SH-SY5Y (cell line): Measurements from ENCODE around the gene STPG4.

Source experiments
- GATA2 ChIP-seq: IDR thresholded peaks from 2 replicates; pipeline ENCODE4 v1.6.1; 2011; ENCODE audit warnings: mild to moderate bottlenecking, low read depth, low read length
- GATA3 ChIP-seq: IDR thresholded peaks from 2 replicates; pipeline ENCODE4 v1.6.1; 2011; ENCODE audit warnings: low read depth, mild to moderate bottlenecking, low read length, moderate library complexity

Gene STPG4

GRCh38 chr2:47181176-47181575 lies 26.1 kb upstream of the STPG4 start:
- TF ChIP-seq GATA2 (no peak), GATA3 (no peak)

GRCh38 chr2:47180531-47180930 lies 25.4 kb upstream of the STPG4 start:
- TF ChIP-seq GATA2 (no peak), GATA3 (no peak)

DNA sequence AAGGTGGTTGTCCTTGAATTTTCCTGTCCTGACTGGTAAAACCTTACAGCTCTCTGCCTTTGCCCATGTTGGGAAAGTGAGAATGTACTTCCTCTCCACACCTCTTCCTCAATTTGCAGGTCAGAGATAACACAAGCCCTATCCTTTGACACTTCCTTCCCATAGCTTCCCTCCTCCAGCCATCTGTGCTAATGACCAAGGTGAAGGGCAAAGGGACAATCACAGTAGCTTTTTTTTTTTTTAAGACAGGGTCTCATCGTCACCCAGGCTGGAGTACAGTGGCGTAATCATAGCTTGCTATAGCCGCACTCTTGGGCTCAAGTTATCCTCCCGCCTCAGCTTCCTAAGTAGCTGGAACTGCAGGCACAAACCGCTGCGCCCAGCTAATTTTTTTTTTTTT lies 24.3 kb upstream of the STPG4 start:
- no peak for TF ChIP-seq GATA3
- TF ChIP-seq GATA2 = no peak

DNA sequence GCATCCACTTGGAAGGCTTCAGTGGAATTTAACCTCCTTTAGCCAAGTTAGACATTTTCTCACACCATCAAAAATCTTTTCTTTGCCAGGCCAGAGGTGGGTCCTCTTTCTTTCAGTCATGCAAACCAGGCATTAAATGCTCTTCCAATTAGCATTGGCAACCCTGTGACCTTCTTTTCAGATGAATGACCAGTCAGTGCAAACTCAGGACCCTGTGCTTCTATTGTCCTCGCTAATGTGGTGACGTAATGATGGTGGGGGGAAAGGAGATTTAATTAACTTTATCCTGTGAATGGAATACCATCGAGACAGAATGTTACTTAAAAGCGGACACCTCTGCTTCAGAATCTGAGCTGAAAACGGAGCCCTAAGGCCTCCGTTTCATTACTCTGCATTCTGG lies 23.2 kb upstream of the STPG4 start:
- no peak for TF ChIP-seq GATA2
- no peak for TF ChIP-seq GATA3

- TF ChIP-seq GATA3 = no peak
- TF ChIP-seq GATA2 = no peak
Observed at GRCh38 chr2:47177043-47177565, 22.0 kb upstream of the STPG4 start.

DNA sequence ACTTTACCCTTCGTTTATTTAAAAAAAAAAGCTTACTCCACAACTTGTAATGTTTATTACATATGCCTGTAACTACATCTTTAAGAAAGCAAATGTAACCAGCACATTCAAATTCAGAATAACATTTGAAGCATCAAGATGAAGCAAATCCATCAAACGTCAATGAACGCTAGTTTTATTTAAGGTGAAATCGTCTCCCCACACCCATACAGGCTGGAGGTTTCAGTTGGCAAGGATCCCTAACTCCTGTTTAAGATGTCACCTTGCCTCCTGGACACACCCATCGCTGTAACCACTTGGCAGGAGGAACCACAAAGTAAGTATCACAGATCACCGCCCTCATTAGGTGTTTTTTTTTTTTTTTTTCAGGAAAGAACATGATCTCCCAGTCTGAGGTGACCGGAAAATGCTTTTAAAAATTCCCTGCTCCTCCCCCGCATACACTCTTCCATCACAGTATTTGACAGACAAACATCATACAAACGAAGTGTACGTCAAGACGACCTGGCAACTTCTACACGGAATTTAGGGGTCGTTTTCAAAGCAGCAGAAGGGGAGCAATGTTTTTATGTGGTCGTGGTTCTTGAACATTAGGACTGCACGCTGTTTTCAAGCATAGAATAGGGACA lies 19.7 kb upstream of the STPG4 start:
- TF ChIP-seq GATA3 = no peak
- TF ChIP-seq GATA2 = no peak

DNA sequence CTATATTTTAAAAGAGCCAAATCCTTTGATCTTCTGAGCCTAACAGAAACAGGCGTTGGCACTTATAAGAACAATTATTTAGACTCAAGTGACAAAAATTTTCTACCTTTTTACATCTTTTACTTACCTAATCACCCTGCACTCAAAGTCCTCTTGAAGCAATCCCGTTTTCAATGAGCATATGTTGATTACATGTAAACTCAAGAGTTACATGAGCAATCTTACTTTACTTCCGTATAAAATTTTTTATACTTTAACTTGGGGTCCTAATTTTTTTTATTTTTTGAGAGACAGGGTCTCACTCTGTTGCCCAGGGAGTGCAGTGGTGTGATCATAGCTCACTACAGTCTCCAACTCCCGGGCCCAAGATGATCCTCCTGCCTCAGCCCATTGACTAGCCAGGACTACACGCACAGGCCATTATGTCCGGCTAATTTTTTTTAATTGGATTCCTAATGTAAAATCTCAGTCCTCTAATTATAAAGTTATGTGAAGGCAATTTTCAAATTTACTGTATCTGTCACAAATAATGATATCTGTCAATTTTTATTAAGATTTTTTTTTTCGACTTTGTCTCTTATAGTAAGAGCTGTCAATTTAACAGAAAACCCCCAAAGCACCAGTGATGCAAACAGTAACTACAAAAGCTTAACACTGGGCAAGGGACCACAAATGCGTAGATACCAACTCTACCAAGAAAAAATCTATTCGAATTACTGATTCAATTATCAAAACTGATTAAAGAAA lies 19.1 kb upstream of the STPG4 start:
- TF ChIP-seq GATA2 (no peak), GATA3 (no peak)

- TF ChIP-seq GATA2 (no peak), GATA3 (no peak)
Observed at GRCh38 chr2:47172922-47173695, 18.0 kb upstream of the STPG4 start.

GRCh38 chr2:47172156-47172921 lies 17.2 kb upstream of the STPG4 start:
- TF ChIP-seq GATA3 = no peak
- TF ChIP-seq GATA2 = no peak

DNA sequence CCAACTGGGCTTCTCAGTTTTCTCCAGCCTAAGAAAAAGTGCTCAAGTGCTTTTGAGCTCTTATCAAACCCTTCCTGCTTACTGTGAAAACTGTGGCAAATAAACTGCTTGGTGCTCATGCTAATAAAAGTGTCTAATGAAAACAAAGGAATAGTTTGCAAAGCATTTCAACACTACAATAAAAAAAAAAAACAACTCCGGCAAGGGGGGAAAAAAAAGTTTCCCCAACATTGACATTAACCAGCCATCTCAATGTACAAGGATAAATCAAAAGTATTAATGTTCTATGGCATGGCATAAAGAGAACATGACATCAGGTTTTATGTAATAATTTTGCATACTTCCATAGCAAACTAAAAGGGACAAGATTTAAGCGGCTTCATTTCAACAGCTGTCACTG lies 14.7 kb upstream of the STPG4 start:
- no peak for TF ChIP-seq GATA2
- TF ChIP-seq GATA3 = no peak

GRCh38 chr2:47167149-47167548 lies 12.0 kb upstream of the STPG4 start:
- TF ChIP-seq GATA3 (no peak), GATA2 (no peak)

DNA sequence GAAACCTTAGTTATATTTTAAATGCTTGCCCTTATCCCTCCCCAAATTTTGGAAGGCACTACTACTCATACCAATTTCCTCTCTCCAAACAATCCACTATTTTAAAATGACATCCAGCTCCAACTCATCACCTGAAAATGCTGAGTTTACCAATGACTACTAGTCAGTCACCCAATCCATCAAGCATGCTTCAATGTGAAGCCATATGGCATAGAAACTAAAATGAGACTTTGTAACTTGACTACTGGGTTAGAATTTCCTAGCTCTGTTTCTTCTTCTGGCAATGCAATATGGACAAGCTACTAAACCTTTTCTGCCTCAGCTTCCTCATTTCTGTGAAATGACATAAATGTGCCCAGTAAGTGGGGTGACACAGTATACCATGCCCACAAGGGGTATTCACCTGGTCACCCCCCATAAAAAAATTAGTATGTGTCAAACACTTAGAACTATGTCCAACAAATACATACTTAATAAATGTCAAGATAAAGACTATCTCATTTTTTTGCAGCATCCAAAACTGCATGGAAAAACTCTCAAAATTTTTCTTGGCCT lies 10.0 kb upstream of the STPG4 start:
- TF ChIP-seq GATA2 = no peak
- no peak for TF ChIP-seq GATA3

DNA sequence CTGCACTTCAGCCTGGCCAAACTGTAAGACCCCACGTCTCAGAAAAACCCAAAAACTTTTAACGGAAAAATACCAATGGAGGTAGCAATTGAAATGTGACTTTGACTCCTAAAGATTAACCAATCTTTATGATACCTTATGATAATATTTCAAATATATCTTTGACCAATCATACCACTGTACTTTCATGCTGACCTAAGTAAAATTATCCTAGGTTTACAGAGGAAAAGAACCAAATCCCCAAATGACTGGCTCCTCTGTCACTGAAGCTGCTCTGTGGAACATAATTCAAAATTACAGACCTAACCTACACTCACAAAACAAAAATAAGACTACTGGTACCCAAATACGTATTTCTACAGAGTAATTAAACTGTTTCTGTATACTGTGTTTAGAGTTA lies 7.7 kb upstream of the STPG4 start:
- no peak for TF ChIP-seq GATA2
- TF ChIP-seq GATA3 = no peak
